H1 (cell line): ENCODE measurements around the gene C3AR1. TPM values are rescaled to one million over a fixed set of nuclear protein-coding genes. Genes with fewer than 3 reads are reported as not detected.

Experiments
- E2F6 ChIP-seq: IDR thresholded peaks from 2 replicates; pipeline ENCODE4 v1.6.1; 2012; ENCODE audit warnings: inconsistent platforms
- FOSL1 ChIP-seq: IDR thresholded peaks from 2 replicates; pipeline ENCODE4 v1.6.1; 2011; ENCODE audit warnings: mild to moderate bottlenecking, low read depth, low read length, moderate library complexity; ENCODE audit not compliant: insufficient read depth
- PHF8 ChIP-seq: fragments of 200-600 bp; sonication (generic); conservative IDR thresholded peaks from 2 replicates; pipeline ENCODE4 v1.7.1; 2012; ENCODE audit warnings: low read depth, mild to moderate bottlenecking, inconsistent platforms, low read length, moderate library complexity
- RFX5 ChIP-seq: IDR thresholded peaks from 2 replicates; pipeline ENCODE4 v1.6.1; 2011; ENCODE audit warnings: low read depth, low read length, improper control_type of control experiment, borderline replicate concordance
- ZNF274 ChIP-seq: IDR thresholded peaks from 2 replicates; pipeline ENCODE4 v1.7.0; 2012; ENCODE audit warnings: low read length, borderline replicate concordance; ENCODE audit errors: extremely low read depth
- polyA plus RNA-seq, 7 experiments: library from polyadenylated mRNA; depleted of rRNA in 3 of 7; stranded (reverse) in 5 of 7; unstranded in 2 of 7; fragments of >200 nt in 5 of 7; fragments of 200-250 nt in 2 of 7; gene quantifications; 1 replicate in 5 of 7; 2 replicates in 1 of 7; 4 replicates in 1 of 7; pipeline versions ENCODE4 v1.2.1 to v1.2.3, GENCODE V29; 2011 to 2013; ENCODE audit warnings: missing spikeins in 2 of 7, mixed read lengths in 2 of 7
- total RNA-seq: library from RNA; stranded (reverse); fragmentation: NEBNext Ultra II Directional; extraction: Animal tissue kit (Norgen Biotek cat#: 25700); gene quantifications from 2 replicates; pipeline ENCODE4 v1.2.1, GENCODE V29; 2021

Gene C3AR1
- total and polyA plus RNA-seq, 2 of the 8 experiments (the other 6 are each of a cell fraction or from before 2014, with no cell fraction given), result not detected

- TF ChIP-seq RFX5 (no peak), ZNF274 (no peak), E2F6 (no peak), PHF8 (no peak), FOSL1 (no peak)
These were observed 12.8 kb upstream of the C3AR1 start (continued) for GRCh38 chr12:8078916-8079315.
